ENCODE results near the gene TCP1.

The TCP1 gene

DNA sequence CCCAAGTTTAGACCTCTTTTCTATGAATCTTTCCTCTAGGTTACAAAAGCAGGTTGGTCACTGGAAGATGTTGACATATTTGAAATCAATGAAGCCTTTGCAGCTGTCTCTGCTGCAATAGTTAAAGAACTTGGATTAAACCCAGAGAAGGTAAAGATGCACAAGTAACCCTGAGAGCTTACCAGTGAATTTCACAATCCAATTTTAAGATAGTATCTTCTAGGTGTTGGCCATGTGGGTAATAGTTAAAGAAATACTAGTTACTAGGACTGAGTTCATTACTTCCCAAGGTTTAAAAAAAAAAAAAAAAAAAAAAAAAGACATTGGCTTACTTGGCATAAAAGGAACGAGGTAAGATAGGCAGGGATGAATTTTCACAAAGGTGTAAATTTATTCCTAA lies 11.3 kb downstream of the TCP1 start:
- no peak overlapping the region for H3K9ac ChIP-seq (ENCODE audit: low read depth in 1 of 2, low read length in 2 of 2)
- peaks cover 11 to 16% of the 10 kb centered on the region in 2 donors for H3K4me1 ChIP-seq (ENCODE audit: control insufficient read depth in 2 of 2, insufficient read depth in 2 of 2, low read length in 2 of 2)
- peaks cover 52 to 65% of the 10 kb centered on the region in 2 donors for H3K36me3 ChIP-seq (ENCODE audit: control insufficient read depth in 2 of 2, insufficient read depth in 2 of 2, low read length in 2 of 2)
- no peaks in the 10 kb centered on the region for H3K27me3 ChIP-seq (ENCODE audit: control insufficient read depth in 2 of 2, insufficient read depth in 2 of 2, low read length in 2 of 2)
- H3K27ac ChIP-seq (ENCODE audit: low read depth in 2 of 2, low read length in 2 of 2) = peak overlapping the region; percentile 56 to 77
- no peak overlapping the region for H3K4me3 ChIP-seq (ENCODE audit: low read length in 2 of 2)
- no peaks in the 10 kb centered on the region for H3K9me3 ChIP-seq (ENCODE audit: control insufficient read depth in 2 of 2, low read length in 2 of 2)

- Histone ChIP-seq H3K9ac (ENCODE audit: low read depth in 1 of 2, low read length in 2 of 2) (no peak overlapping the region), H3K36me3 (ENCODE audit: control insufficient read depth in 2 of 2, insufficient read depth in 2 of 2, low read length in 2 of 2) (peaks cover 44 to 58% of the 10 kb centered on the region in 2 donors), H3K27ac (ENCODE audit: low read depth in 2 of 2, low read length in 2 of 2) (peak overlapping the region; percentile 56 to 77), H3K4me3 (ENCODE audit: low read length in 2 of 2) (no peak overlapping the region), H3K9me3 (ENCODE audit: control insufficient read depth in 2 of 2, low read length in 2 of 2) (no peaks in the 10 kb centered on the region), H3K27me3 (ENCODE audit: control insufficient read depth in 2 of 2, insufficient read depth in 2 of 2, low read length in 2 of 2) (no peaks in the 10 kb centered on the region), H3K4me1 (ENCODE audit: control insufficient read depth in 2 of 2, insufficient read depth in 2 of 2, low read length in 2 of 2) (peaks cover 11 to 16% of the 10 kb centered on the region in 2 donors)
These were observed 12.0 kb downstream of the TCP1 start for GRCh38 chr6:159777240-159777904.

DNA sequence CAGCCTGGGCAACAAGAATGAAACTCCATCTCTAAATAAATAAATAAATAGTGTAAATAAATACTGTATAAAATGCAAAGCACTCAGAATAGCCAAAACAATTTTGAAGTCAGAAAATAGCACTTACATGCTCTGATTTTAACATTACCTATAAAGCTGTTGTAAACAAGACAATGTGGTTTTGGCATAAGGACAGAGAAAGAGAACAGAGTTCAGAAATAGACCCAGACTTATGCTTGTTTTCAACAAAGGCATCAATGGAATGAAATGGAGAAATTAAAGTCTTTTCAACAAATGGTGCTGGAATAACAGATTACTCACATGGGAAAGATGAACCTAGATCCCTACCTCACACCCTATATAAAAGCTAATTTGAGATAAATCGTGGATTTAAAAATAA lies 17.2 kb downstream of the TCP1 start:
- Histone ChIP-seq H3K4me3 (ENCODE audit: low read length in 2 of 2) (no peak overlapping the region), H3K27me3 (ENCODE audit: control insufficient read depth in 2 of 2, insufficient read depth in 2 of 2, low read length in 2 of 2) (no peaks in the 10 kb centered on the region), H3K36me3 (ENCODE audit: control insufficient read depth in 2 of 2, insufficient read depth in 2 of 2, low read length in 2 of 2) (peaks cover 25 to 36% of the 10 kb centered on the region in 2 donors), H3K4me1 (ENCODE audit: control insufficient read depth in 2 of 2, insufficient read depth in 2 of 2, low read length in 2 of 2) (peaks cover 4 to 8% of the 10 kb centered on the region in 2 donors), H3K9ac (ENCODE audit: low read depth in 1 of 2, low read length in 2 of 2) (no peak overlapping the region), H3K27ac (ENCODE audit: low read depth in 2 of 2, low read length in 2 of 2) (no peak overlapping the region), H3K9me3 (ENCODE audit: control insufficient read depth in 2 of 2, low read length in 2 of 2) (no peaks in the 10 kb centered on the region)

DNA sequence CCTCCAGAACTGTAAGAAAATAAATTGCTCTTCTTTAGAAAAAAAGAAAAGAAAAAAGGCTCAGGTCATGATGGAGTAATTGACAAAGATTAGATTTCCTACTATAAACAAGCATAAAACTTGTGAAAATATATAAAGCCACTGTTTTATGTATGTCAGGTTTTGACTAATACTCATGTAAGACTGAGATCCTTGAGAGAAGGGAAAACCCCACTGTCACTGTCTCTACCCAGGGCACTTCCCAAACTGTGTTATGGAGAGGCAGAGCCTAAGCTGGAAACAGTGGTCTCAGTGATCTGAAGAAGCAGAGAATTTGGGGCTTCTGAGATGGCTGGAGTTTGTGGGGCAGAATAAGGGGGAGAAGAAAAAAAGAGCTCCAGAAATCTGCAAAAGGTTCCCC lies 19.9 kb downstream of the TCP1 start:
- Histone ChIP-seq H3K4me1 (ENCODE audit: control insufficient read depth in 2 of 2, insufficient read depth in 2 of 2, low read length in 2 of 2) (no peaks in the 10 kb centered on the region), H3K9me3 (ENCODE audit: control insufficient read depth in 2 of 2, low read length in 2 of 2) (no peaks in the 10 kb centered on the region), H3K27me3 (ENCODE audit: control insufficient read depth in 2 of 2, insufficient read depth in 2 of 2, low read length in 2 of 2) (no peaks in the 10 kb centered on the region), H3K9ac (ENCODE audit: low read depth in 1 of 2, low read length in 2 of 2) (no peak overlapping the region), H3K4me3 (ENCODE audit: low read length in 2 of 2) (no peak overlapping the region), H3K36me3 (ENCODE audit: control insufficient read depth in 2 of 2, insufficient read depth in 2 of 2, low read length in 2 of 2) (peaks cover 34 to 37% of the 10 kb centered on the region in 2 donors), H3K27ac (ENCODE audit: low read depth in 2 of 2, low read length in 2 of 2) (no peak overlapping the region)

DNA sequence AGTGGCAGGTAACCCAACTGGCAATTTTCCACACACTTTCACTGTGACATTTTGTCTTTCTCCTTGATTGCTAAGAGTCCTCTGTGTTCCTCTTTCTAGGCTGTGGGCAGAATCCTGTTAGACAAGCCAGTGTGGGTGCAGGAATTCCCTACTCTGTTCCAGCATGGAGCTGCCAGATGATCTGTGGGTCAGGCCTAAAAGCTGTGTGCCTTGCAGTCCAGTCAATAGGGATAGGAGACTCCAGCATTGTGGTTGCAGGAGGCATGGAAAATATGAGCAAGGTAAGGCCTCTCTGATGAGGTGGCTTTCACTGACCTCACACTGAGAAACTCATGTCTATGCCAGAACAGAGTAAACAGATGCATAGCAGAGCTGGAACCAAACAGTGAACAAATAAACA lies 22.5 kb downstream of the TCP1 start:
- Histone ChIP-seq H3K9ac (ENCODE audit: low read depth in 1 of 2, low read length in 2 of 2) (no peak overlapping the region), H3K4me1 (ENCODE audit: control insufficient read depth in 2 of 2, insufficient read depth in 2 of 2, low read length in 2 of 2) (peaks cover 0 to 11% of the 10 kb centered on the region in 2 donors), H3K9me3 (ENCODE audit: control insufficient read depth in 2 of 2, low read length in 2 of 2) (no peaks in the 10 kb centered on the region), H3K27ac (ENCODE audit: low read depth in 2 of 2, low read length in 2 of 2) (no peak overlapping the region), H3K4me3 (ENCODE audit: low read length in 2 of 2) (no peak overlapping the region), H3K36me3 (ENCODE audit: control insufficient read depth in 2 of 2, insufficient read depth in 2 of 2, low read length in 2 of 2) (peaks cover 35 to 37% of the 10 kb centered on the region in 2 donors), H3K27me3 (ENCODE audit: control insufficient read depth in 2 of 2, insufficient read depth in 2 of 2, low read length in 2 of 2) (no peaks in the 10 kb centered on the region)

GRCh38 chr6:159762681-159763293 lies 26.6 kb downstream of the TCP1 start:
- peaks cover 10 to 14% of the 10 kb centered on the region in 2 donors for H3K4me1 ChIP-seq (ENCODE audit: control insufficient read depth in 2 of 2, insufficient read depth in 2 of 2, low read length in 2 of 2)
- peak overlapping the region; percentile 98 for H3K4me3 ChIP-seq (ENCODE audit: low read length in 2 of 2)
- H3K27ac ChIP-seq (ENCODE audit: low read depth in 2 of 2, low read length in 2 of 2) = peak overlapping the region; percentile 99 to 100
- H3K27me3 ChIP-seq (ENCODE audit: control insufficient read depth in 2 of 2, insufficient read depth in 2 of 2, low read length in 2 of 2) = no peaks in the 10 kb centered on the region
- no peaks in the 10 kb centered on the region for H3K9me3 ChIP-seq (ENCODE audit: control insufficient read depth in 2 of 2, low read length in 2 of 2)
- peaks cover 24 to 28% of the 10 kb centered on the region in 2 donors for H3K36me3 ChIP-seq (ENCODE audit: control insufficient read depth in 2 of 2, insufficient read depth in 2 of 2, low read length in 2 of 2)
- peak overlapping the region; percentile 95 to 97 for H3K9ac ChIP-seq (ENCODE audit: low read depth in 1 of 2, low read length in 2 of 2)

DNA sequence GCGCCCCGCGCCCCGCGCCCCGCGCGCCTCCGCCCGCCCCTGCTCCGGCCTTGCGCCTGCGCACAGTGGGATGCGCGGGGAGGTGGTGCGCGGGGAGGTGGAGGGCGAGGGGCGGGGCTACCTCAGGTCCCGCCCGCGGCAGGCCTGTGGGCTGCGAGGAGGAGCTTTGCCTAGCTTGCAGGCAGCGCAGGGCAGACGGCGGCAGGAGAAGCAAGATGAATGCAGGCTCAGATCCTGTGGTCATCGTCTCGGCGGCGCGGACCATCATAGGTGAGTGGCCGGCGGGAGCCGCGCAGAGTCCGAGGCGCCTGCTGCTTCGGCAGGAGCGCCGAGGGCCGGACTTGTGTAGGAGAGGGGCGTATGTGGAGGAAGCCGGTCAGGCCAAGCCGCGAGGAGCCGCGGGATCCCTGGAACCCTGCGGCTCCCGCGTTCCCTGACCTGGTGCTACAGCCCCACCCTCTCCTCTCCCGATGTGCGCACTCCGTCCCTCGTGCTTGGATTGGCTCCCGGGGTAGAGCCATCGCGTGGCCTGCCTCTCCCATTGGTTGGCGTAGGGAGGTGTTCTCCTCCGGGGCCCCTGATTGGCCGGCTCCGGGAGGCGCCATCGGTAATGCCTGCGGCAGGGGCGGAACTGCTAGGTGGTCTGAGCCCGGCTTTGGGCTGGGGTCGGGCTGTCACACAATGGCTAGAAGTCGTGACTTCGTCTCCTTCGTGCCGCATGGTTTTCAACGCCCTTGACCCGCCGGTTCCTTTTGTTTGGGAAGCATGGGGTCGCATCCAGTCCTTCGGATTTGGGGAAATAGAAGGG lies 27.3 kb downstream of the TCP1 start, which contains the start of gene ACAT2:
ACAT2 (plus strand) TSS at position 173 of the 808 bp plus-strand sequence; CDS start at position 216, 43 bp downstream.
- Histone ChIP-seq H3K4me1 (ENCODE audit: control insufficient read depth in 2 of 2, insufficient read depth in 2 of 2, low read length in 2 of 2) (peaks cover 10 to 14% of the 10 kb centered on the region in 2 donors), H3K4me3 (ENCODE audit: low read length in 2 of 2) (peak within 1 kb of the TSS; percentile 98), H3K36me3 (ENCODE audit: control insufficient read depth in 2 of 2, insufficient read depth in 2 of 2, low read length in 2 of 2) (peaks cover 21 to 24% of the 10 kb centered on the region in 2 donors), H3K9ac (ENCODE audit: low read depth in 1 of 2, low read length in 2 of 2) (peak within 1 kb of the TSS; percentile 96 to 97), H3K27me3 (ENCODE audit: control insufficient read depth in 2 of 2, insufficient read depth in 2 of 2, low read length in 2 of 2) (no peaks in the 10 kb centered on the region), H3K9me3 (ENCODE audit: control insufficient read depth in 2 of 2, low read length in 2 of 2) (no peaks in the 10 kb centered on the region), H3K27ac (ENCODE audit: low read depth in 2 of 2, low read length in 2 of 2) (peak within 1 kb of the TSS; percentile 99 to 100)

DNA sequence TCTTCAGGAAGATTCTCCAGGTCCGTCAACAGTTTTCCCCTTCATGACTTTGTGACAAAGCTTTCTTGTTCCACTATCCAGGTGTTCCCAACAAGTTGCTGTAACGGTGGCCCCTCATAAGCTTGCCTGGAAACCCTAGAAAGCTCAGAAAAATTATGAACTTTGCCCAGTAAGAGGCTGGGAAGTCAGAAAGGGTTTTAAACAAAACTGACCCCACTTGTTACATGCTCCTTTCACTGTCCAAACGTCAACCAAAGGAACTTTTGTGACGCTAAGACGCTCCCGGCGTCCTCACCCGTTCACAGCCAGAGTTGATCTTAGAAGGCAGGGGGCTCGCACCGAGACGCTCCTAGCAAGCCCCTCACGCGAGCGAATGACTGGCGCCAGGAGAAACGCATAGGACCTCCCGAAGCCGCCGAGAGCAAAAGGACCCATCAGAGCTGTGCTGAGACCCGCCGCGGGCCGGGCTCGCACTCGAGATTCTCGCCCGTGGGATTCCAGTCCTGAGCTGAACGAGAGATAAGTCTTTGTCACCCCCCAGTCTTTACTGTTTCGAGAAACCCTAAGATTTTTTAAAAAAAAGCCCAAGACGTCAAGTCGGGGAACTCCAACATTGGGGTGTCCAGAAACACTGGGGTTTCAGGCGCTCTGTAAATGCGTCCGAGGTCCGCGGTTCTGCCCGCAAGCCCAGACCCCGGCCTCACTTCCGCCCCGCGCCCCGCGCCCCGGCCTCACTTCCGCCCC lies 28.1 kb downstream of the TCP1 start:
- Histone ChIP-seq H3K4me1 (ENCODE audit: control insufficient read depth in 2 of 2, insufficient read depth in 2 of 2, low read length in 2 of 2) (peaks cover 10 to 14% of the 10 kb centered on the region in 2 donors), H3K9ac (ENCODE audit: low read depth in 1 of 2, low read length in 2 of 2) (peak overlapping the region; percentile 77 to 96), H3K36me3 (ENCODE audit: control insufficient read depth in 2 of 2, insufficient read depth in 2 of 2, low read length in 2 of 2) (peaks cover 19 to 22% of the 10 kb centered on the region in 2 donors), H3K9me3 (ENCODE audit: control insufficient read depth in 2 of 2, low read length in 2 of 2) (no peaks in the 10 kb centered on the region), H3K4me3 (ENCODE audit: low read length in 2 of 2) (peak overlapping the region; percentile 82 to 98), H3K27ac (ENCODE audit: low read depth in 2 of 2, low read length in 2 of 2) (peak overlapping the region; percentile 99 to 100), H3K27me3 (ENCODE audit: control insufficient read depth in 2 of 2, insufficient read depth in 2 of 2, low read length in 2 of 2) (no peaks in the 10 kb centered on the region)

DNA sequence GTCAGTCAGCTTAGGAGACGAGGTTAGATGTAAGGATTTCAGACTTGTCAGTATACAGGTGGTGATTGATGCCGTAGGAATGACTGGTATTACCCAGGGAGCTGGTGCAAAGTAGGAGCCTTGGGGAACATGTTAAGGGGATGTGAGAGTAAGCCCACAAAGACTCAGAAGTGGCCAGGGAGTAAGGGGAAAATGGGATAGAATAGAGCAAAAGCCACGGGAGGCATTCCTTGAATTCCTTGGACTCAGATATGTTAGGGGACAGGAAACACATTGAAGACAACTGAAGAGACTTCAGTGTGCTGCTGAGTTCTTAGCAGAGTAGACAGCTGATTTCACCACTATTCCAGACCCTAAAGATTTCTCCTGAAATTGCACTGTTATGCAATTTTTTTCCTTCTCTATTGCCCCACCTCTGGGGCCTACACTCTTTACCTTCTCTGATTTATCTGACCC lies 28.8 kb downstream of the TCP1 start:
- Histone ChIP-seq H3K4me1 (ENCODE audit: control insufficient read depth in 2 of 2, insufficient read depth in 2 of 2, low read length in 2 of 2) (peaks cover 10 to 14% of the 10 kb centered on the region in 2 donors), H3K27me3 (ENCODE audit: control insufficient read depth in 2 of 2, insufficient read depth in 2 of 2, low read length in 2 of 2) (no peaks in the 10 kb centered on the region), H3K9me3 (ENCODE audit: control insufficient read depth in 2 of 2, low read length in 2 of 2) (no peaks in the 10 kb centered on the region), H3K27ac (ENCODE audit: low read depth in 2 of 2, low read length in 2 of 2) (peak overlapping the region in 1 of 2 donors; percentile 32), H3K9ac (ENCODE audit: low read depth in 1 of 2, low read length in 2 of 2) (peak overlapping the region in 1 of 2 donors; percentile 96), H3K36me3 (ENCODE audit: control insufficient read depth in 2 of 2, insufficient read depth in 2 of 2, low read length in 2 of 2) (peaks cover 25 to 28% of the 10 kb centered on the region in 2 donors), H3K4me3 (ENCODE audit: low read length in 2 of 2) (peak overlapping the region; percentile 82 to 98)

Measured in mucosa of rectum (tissue), 2 donors.